Measurements from ENCODE around the gene SKOR2. TPM values are rescaled to one million over a fixed set of nuclear protein-coding genes. Genes with fewer than 3 reads are reported as not detected.

Gene SKOR2
- total RNA-seq, 4 donors from 2014 or later = not detected

- no peaks in the 10 kb centered on the region for H3K27me3 ChIP-seq
- no peak overlapping the region for H3K4me3 ChIP-seq
- no peaks in the 10 kb centered on the region for H3K36me3 ChIP-seq
- no peak for DNase-seq (ENCODE audit: low spot score in 2 of 2)
- H3K4me1 ChIP-seq = peaks cover 0 to 17% (median 4%) of the 10 kb centered on the region in 4 donors
- TF ChIP-seq POLR2A (IDR thresholded peaks at IDR 0.05) (no peak), CTCF (IDR thresholded peaks at IDR 0.05) (no peak), EP300 (IDR thresholded peaks at IDR 0.05) (no peak)
- H3K9me3 ChIP-seq = no peaks in the 10 kb centered on the region
- WGBS, 2 donors = 37 to 49% methylated on average over 4 of the region's 4 CpGs
- H3K27ac ChIP-seq = no peak overlapping the region
Observed at GRCh38 chr18:47179520-47179919, 71.9 kb downstream of the SKOR2 start.

GRCh38 chr18:47175898-47176575 is 75.4 kb downstream of the SKOR2 start, which contains the start of gene IER3IP1:
Gene IER3IP1, minus strand, starts transcription at chr18:47176364. Its CDS starts 87 bp downstream, at chr18:47176277.
- H3K27ac ChIP-seq = peak within 1 kb of the TSS in 3 of 4 donors; percentile 78 to 90 (median 85)
- H3K4me3 ChIP-seq = peak within 1 kb of the TSS; percentile 56 to 98 (median 87)
- H3K27me3 ChIP-seq = no peaks in the 10 kb centered on the region
- no peaks in the 10 kb centered on the region for H3K36me3 ChIP-seq
- TF ChIP-seq CTCF (IDR thresholded peaks at IDR 0.05) (peak in 2 of 5 experiments; percentile 15 to 55), EP300 (IDR thresholded peaks at IDR 0.05) (peak; percentile 62 to 91), POLR2A (IDR thresholded peaks at IDR 0.05) (peak in 1 of 2 donors; percentile 44)
- WGBS, 2 donors = 0 to 1% methylated on average over 13 to 35 of the region's 48 CpGs
- DNase-seq (ENCODE audit: low spot score in 2 of 2) = peak; percentile 73 to 90
- H3K9me3 ChIP-seq = no peaks in the 10 kb centered on the region
- peaks cover 0 to 47% (median 10%) of the 10 kb centered on the region in 4 donors for H3K4me1 ChIP-seq

GRCh38 chr18:47175283-47175897 is 76.1 kb downstream of the SKOR2 start:
- peak overlapping the region; percentile 56 to 98 (median 87) for H3K4me3 ChIP-seq
- H3K36me3 ChIP-seq = no peaks in the 10 kb centered on the region
- no peak for DNase-seq (ENCODE audit: low spot score in 2 of 2)
- peaks cover 0 to 47% (median 10%) of the 10 kb centered on the region in 4 donors for H3K4me1 ChIP-seq
- TF ChIP-seq POLR2A (IDR thresholded peaks at IDR 0.05) (no peak), CTCF (IDR thresholded peaks at IDR 0.05) (no peak), EP300 (IDR thresholded peaks at IDR 0.05) (no peak)
- no peaks in the 10 kb centered on the region for H3K9me3 ChIP-seq
- H3K27me3 ChIP-seq = no peaks in the 10 kb centered on the region
- WGBS, 2 donors = 3% methylated on average over 23 to 24 of the region's 24 CpGs
- H3K27ac ChIP-seq = peak overlapping the region in 3 of 4 donors; percentile 78 to 90 (median 85)

GRCh38 chr18:47174545-47175116 is 76.8 kb downstream of the SKOR2 start:
- TF ChIP-seq POLR2A (IDR thresholded peaks at IDR 0.05) (no peak), CTCF (IDR thresholded peaks at IDR 0.05) (no peak), EP300 (IDR thresholded peaks at IDR 0.05) (no peak)
- H3K36me3 ChIP-seq = no peaks in the 10 kb centered on the region
- DNase-seq (ENCODE audit: low spot score in 2 of 2) = no peak
- H3K4me1 ChIP-seq = peaks cover 0 to 48% (median 10%) of the 10 kb centered on the region in 4 donors
- no peaks in the 10 kb centered on the region for H3K9me3 ChIP-seq
- WGBS, 2 donors = 76 to 80% methylated on average over 13 of the region's 13 CpGs
- no peaks in the 10 kb centered on the region for H3K27me3 ChIP-seq
- no peak overlapping the region for H3K27ac ChIP-seq
- peak overlapping the region in 3 of 4 donors; percentile 85 to 98 (median 89) for H3K4me3 ChIP-seq

- no peak overlapping the region for H3K4me3 ChIP-seq
- H3K4me1 ChIP-seq = peaks cover 0 to 53% (median 10%) of the 10 kb centered on the region in 4 donors
- no peaks in the 10 kb centered on the region for H3K36me3 ChIP-seq
- no peaks in the 10 kb centered on the region for H3K27me3 ChIP-seq
- DNase-seq (ENCODE audit: low spot score in 2 of 2) = no peak
- H3K27ac ChIP-seq = no peak overlapping the region
- H3K9me3 ChIP-seq = no peaks in the 10 kb centered on the region
- 77 to 80% methylated on average over 2 of the region's 2 CpGs for WGBS, 2 donors
- no peak for TF ChIP-seq CTCF (IDR thresholded peaks at IDR 0.05)
- TF ChIP-seq POLR2A (IDR thresholded peaks at IDR 0.05) = no peak
- no peak for TF ChIP-seq EP300 (IDR thresholded peaks at IDR 0.05)
Observed at GRCh38 chr18:47172476-47172875, 79.0 kb downstream of the SKOR2 start.
